GM04504 (cell line): Measurements from ENCODE around the gene DGKA.
"Not testable (repeated sequence)": the region's sequence is repeated elsewhere in the genome, so short reads cannot be mapped to it uniquely, and the experiment has no call there.

ENCODE experiments used
- DNase-seq: peaks from one replicate; pipeline ENCODE4 v3.0.0-alpha.2; 2012; ENCODE audit warnings: low read depth

The DGKA gene

GRCh38 chr12:55999522-55999921 is 68.6 kb downstream of the DGKA start:
- not testable (repeated sequence) for DNase-seq

GRCh38 chr12:55999999-56000540 is 69.1 kb downstream of the DGKA start:
- DNase-seq = not testable (repeated sequence)

GRCh38 chr12:56001487-56002100 is 70.6 kb downstream of the DGKA start:
- no peak for DNase-seq

DNA sequence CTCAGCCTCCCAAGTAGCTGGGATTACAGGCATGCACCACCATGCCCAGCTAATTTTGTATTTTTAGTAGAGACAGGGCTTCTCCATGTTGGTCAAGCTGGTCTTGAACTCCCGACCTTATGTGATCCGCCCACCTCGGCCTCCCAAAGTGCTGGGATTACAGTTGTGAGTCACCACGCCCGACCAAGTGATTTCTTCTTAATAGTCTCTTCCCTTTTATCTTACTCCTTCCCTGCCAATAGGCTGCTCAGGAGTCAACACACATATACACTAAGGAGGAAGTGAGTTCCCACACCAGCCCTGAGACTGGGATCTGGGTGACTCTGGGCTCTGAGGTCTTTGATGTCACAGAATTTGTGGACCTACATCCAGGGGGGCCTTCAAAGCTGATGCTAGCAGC is 72.4 kb downstream of the DGKA start:
- not testable (repeated sequence) for DNase-seq
